WTC11 (cell line): ENCODE results near the gene SMOC2.

Experiments
- CREB1 ChIP-seq: sonication (generic); formaldehyde crosslinking; IDR thresholded peaks from 2 replicates; pipeline ENCODE4 v1.8.0; 2023; ENCODE audit warnings: mild to moderate bottlenecking, missing genetic modification reagents
- CREM ChIP-seq: sonication (generic); formaldehyde crosslinking; IDR thresholded peaks from 2 replicates; pipeline ENCODE4 v1.8.1; 2022; ENCODE audit warnings: mild to moderate bottlenecking, missing genetic modification reagents, moderate library complexity
- MYBL2 ChIP-seq: sonication (generic); formaldehyde crosslinking; IDR thresholded peaks from 2 replicates; pipeline ENCODE4 v1.8.1; 2023; ENCODE audit warnings: mild to moderate bottlenecking, moderate library complexity, missing genetic modification reagents
- NFE2L1 ChIP-seq: sonication (generic); formaldehyde crosslinking; IDR thresholded peaks from 2 replicates; pipeline ENCODE4 v1.8.1; 2023; ENCODE audit warnings: missing genetic modification reagents
- NR2C2 ChIP-seq: sonication (generic); formaldehyde crosslinking; IDR thresholded peaks from 2 replicates; pipeline ENCODE4 v1.8.0; 2022; ENCODE audit warnings: mild to moderate bottlenecking, missing genetic modification reagents
- TF ChIP-seq, protein P1 (sequence below): fragments of 200-600 bp; IDR thresholded peaks from 2 replicates; pipeline ENCODE4 v1.8.0; 2022; ENCODE audit warnings: antibody characterized with exemption
- TF ChIP-seq, protein P2 (sequence below): sonication (generic); formaldehyde crosslinking; IDR thresholded peaks from 2 replicates; pipeline ENCODE4 v1.8.1; 2022; ENCODE audit warnings: mild to moderate bottlenecking, missing genetic modification reagents, moderate library complexity, borderline replicate concordance

DNA sequence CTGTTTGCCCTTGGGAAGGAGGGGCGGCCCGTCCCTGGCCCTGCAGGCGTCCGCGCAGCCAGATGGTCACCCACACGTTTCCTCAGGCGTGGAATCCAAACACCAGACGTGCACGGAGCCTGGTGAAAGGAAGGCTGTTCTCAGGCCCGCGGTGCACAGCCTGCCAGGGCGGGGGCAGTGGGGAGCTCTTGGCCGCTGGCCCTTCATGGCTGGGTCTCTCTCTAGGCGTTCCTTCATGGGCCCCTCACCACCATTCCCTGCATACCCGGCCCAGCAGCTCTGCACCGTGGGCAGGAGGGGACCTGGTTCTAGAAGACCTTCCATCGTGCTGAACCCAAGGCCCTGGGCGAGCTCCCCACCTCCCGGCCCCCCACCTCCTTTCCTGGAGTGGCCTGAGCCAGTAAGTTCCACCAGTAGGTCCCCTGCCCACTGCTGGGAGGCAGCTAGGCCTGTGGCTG is 30.4 kb upstream of the SMOC2 start:
- TF ChIP-seq, protein P1, sequence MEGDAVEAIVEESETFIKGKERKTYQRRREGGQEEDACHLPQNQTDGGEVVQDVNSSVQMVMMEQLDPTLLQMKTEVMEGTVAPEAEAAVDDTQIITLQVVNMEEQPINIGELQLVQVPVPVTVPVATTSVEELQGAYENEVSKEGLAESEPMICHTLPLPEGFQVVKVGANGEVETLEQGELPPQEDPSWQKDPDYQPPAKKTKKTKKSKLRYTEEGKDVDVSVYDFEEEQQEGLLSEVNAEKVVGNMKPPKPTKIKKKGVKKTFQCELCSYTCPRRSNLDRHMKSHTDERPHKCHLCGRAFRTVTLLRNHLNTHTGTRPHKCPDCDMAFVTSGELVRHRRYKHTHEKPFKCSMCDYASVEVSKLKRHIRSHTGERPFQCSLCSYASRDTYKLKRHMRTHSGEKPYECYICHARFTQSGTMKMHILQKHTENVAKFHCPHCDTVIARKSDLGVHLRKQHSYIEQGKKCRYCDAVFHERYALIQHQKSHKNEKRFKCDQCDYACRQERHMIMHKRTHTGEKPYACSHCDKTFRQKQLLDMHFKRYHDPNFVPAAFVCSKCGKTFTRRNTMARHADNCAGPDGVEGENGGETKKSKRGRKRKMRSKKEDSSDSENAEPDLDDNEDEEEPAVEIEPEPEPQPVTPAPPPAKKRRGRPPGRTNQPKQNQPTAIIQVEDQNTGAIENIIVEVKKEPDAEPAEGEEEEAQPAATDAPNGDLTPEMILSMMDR, result no peak
- TF ChIP-seq NR2C2 (CRISPR knock-in tag) (no peak), CREM (CRISPR knock-in tag) (no peak), MYBL2 (CRISPR knock-in tag) (no peak), NFE2L1 (CRISPR knock-in tag) (no peak), CREB1 (no peak)
- TF ChIP-seq, protein P2, sequence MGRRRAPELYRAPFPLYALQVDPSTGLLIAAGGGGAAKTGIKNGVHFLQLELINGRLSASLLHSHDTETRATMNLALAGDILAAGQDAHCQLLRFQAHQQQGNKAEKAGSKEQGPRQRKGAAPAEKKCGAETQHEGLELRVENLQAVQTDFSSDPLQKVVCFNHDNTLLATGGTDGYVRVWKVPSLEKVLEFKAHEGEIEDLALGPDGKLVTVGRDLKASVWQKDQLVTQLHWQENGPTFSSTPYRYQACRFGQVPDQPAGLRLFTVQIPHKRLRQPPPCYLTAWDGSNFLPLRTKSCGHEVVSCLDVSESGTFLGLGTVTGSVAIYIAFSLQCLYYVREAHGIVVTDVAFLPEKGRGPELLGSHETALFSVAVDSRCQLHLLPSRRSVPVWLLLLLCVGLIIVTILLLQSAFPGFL (CRISPR knock-in tag), result no peak
